EL (cell line): ENCODE measurements around the gene SHC2.
"Not testable (repeated sequence)": the region's sequence is repeated elsewhere in the genome, so short reads cannot be mapped to it uniquely, and the experiment has no call there.

Experiments used
- DNase-seq: peaks from one replicate; pipeline ENCODE4 v3.0.0-alpha.2; 2016

Gene SHC2

DNA sequence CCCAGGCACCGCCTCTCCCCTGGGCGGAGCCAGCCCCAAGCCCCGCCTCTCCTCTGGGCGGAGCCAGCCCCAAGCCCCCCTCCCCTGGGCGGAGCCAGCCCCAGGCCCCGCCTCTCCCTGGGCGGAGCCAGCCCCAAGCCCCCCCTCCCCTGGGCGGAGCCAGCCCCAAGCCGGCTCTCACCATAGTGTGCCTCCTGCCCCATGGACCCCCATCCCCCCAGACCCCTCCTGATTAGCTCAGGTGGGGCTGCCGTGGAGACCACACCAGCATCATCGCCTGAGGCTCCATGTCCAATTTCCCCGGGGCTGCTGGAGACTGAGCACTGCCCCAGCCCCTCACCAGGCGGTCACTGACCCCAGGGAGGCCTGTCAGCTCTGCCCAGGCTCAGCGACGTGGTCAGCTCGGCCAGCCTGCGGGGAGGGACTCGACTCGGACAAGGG lies 31.3 kb upstream of the SHC2 start:
- no peak for DNase-seq

DNA sequence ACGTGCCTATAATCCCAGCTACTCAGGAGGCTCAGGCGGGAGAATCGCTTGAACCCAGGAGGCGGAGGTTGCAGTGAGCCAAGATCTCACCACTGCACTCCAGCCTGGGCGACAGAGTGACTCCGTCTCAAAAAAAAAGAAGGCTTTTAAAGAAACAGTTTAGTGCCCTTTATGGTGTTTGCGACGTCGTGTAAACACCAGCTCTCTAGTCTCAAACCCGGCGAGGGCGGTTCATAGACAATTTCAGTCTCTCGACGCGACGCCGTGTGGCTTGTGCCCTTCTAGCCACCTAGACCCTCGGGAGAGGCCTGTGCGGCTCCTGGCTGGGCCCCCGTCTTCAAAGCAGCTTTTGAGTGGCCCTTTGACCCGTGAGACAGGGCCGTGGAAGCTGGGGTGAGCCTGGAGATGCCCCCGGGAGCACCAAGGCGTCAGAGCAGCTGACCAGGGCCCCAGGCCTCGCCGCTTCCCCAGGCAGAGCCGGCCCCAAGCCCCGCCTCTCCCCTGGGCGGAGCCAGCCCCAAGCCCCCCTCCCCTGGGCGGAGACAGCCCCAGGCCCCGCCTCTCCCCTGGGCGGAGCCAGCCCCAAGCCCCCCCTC lies 30.4 kb upstream of the SHC2 start:
- DNase-seq: no peak

DNA sequence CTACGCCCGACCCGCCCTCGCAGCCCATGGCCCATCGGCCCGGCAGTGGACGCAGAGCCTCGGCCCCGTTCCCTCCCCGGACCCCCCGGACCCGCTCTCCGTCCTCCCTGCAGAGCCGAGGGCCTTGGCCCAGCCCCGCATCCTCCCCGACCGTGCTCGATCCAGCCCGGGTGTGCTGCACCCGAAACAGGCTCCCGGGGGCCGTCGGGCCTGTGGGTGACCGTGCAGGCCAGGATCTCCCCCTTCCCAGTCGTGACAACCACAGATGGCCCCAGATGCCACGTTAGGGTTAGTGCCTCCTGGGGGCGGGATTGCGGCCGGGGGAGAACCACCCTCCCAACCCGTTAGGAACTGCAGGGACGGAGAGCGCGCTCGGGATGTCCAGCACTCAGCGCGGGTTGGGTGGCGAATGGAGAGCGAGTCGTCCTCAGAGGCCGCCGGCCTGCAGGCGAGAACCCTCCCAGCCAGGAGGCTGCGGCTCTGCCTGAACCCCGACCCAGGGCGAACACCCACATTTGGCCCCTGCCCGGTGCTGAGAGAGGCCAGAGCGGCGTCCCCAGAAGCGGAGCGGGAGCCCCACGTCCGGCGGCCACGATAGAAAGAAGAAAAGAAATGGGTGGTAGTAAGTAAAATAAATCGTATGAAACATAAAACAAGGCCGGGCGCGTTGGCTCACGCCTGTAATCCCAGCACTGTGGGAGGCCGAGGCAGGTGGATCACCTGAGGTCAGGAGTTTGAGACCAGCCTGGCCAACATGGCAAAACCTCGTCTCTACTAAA lies 28.8 kb upstream of the SHC2 start:
- peak; percentile 18 for DNase-seq

DNA sequence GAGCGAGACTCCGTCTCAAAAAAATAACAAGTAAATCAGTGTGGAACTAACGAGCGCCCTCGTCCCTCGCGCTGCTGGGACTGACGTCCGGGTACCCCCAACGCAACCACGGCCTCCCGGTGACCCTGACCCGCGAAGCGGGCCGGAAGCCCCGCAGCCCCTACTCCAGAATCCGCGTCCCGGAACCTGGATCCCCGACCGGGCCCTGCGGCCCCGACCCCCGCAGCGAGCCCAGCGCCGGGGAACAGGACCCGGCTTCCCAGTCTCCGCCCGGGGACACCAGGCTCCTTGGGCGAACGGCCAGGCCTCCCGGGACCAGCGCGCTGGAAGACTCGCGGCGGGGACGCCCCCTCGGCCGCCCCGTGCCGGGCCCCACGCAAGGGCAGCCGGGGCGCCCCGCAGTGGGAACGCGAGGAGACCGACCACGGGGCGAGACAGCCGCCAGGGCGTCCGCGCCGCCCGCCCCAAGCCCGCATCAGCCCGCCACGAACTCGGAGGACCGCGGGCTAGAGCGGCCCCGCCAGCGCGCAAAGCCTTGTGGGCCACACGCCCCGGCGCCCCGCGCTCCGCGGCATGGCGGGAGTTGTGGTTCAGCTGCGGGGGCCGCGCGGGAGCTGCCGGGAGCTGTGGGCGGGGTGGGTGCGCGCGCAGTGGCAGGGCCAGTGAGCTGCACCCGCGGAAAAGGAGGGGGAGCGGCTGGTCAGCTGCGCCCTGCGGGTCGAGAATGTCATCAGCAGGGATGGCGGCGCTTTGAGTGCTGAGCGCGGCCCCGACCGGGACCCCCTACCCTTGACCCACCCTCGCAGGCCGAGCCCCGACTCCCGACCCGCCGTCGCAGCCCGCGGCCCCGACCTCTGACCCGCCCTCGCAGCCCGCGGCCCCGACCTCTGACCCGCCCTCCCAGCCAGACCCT lies 27.9 kb upstream of the SHC2 start:
- DNase-seq: peak; percentile 93

DNA sequence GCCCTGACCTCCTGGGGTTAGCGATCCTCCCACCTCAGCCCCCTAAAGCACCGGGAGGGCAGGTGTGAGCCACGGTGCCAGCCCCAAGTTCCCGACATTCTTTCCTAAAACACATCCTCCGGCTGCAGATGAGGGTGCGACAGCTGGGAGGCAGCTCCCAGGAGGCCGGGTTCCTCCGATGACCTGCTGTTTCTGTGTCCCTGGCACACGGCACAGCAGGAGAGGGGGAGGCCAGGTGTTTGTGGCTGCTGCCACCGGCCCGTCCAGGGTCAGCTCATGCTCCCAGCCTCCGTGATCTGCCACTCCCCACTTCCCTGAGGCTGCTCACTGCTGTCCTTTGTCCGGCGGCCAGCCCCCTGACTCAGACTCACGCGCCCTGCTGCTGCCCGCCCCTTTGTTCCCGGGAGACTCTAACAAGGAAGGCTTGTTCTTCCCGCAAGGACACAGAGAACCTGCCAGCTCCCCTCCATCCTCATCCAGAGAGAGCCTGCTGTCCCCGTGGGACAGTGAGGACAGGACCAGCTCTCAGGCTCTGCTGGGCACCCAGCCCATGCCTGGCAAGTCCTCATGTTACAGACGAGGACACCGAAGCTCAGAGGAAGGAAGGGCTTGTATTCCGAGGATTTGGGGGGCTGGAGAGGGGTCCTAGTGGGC lies 24.9 kb upstream of the SHC2 start:
- DNase-seq: peak; percentile 60

DNA sequence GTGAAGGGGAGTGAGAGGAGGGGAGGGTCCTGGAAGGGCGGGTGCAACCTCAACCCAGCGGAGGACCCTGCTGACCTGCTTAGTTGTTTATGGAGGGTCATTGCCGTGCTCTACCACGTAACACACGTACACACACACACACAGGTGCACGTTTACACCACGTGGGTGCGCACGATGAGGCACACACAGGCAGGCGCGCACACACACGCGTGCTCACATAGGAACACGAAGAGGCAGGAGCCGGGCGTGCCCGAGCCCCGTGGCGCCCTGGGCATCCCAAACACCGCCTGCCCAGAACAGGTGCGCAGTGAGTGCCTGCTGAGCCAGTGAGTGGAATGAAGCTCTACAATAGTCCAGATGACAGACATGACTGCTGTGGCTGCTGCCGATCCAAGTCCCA lies 24.2 kb upstream of the SHC2 start:
- DNase-seq: no peak

DNA sequence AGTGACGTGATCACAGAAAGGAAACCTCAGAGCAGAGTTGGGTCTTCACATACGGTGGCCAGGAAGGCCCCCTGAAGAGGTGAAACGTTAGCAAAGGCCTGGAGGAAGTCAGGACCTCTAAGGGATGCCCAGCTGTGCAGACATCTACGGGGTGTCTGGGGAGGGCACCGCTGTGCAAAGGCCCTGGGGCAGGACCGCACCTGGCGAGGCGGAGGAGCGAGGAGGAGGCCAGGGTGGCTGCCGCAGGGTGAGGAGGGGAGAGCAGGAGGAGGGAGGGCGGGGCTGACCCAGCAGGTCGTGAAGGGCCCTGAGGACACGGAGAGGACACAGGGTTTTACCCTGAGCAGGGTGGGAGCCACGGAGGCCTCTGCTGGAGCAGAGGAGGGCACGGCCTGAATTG lies 23.7 kb upstream of the SHC2 start:
- DNase-seq: no peak

DNA sequence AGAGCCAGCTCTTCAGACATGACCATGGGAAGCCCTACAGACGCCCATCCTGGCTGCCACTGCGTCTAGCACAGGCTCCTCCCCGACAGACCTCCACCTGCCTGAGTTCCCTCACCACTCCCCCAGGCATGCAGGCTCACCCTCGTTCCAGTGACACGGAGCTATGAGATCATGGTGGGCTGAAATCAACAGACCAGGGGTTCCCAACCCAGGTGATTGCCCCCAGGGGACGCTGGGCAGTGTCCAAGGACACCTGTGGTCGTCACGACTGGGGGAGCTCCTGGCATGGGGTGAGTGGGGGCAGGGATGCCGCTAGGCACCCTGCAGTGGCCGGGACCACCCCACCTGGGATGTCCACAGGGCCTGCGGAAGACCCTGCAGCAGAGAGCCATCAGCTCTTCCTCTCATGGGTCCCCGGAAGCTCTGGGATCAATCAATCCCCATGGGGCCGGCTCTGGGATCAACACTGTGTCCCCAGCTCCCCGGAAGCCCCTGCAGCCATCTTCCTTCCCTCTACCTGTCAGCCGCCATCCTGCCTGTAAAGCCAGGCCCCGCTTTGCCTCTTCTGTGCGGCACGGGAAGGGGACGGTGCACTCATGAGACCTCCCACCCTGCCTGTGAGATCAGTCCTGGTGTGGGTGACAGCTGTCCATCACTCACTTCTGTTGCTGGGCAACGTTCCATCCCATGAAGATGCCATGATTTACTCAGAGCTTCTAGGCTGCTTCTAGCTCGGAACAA lies 22.7 kb upstream of the SHC2 start:
- no peak for DNase-seq

DNA sequence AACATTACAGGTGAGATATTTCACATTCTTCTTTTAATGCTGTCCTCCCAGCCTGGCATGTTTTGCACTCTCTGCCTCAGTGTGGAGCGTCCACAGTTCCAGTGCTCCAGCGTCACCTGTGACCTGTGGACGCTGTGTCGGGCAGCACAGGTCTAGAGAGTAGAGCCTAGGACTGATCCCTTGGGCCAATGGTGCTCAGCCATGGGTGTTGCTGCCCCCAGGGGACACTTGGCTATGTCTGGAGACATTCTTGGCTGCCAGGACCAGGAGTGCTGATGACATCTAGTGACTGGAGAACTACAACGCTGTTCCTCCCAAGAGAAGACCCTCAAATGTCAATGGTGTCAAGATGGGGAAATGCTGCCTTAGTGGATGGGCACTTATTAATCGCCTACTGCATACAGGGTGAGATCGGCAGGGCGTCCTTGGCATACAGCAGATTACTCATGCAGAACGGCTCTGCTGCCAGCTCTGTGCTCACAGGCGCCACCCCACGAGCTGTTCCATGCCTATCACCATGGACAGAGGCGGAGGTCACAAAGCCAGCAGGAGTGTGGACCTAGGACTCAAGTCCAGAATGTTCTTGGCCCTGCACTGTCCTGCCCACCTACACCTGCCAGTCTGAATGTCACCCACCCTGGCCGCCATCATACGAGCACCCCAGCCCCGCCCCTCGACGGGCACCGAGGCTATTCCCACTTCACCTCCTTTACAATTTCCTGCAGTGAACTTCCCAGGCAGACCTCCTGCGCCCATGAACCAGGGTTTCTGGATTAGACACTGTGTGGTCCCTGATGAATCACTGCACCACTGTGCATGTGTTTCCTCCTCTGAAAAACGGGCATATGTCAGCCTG lies 21.6 kb upstream of the SHC2 start:
- peak; percentile 40 for DNase-seq

DNA sequence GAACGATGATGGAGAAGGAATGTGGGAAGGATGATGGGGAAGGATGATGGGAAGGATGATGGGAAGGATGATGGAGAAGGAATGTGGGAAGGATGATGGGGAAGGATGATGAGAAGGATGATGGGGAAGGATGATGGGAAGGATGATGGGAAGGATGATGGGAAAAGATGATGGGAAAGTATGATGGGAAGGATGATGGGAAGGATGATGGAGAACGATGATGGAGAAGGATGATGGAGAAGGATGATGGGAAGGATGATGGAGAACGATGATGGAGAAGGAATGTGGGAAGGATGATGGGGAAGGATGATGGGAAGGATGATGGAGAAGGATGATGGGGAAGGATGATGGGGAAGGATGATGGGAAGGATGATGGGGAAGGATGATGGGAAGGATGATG lies 20.3 kb upstream of the SHC2 start:
- DNase-seq: not testable (repeated sequence)

DNA sequence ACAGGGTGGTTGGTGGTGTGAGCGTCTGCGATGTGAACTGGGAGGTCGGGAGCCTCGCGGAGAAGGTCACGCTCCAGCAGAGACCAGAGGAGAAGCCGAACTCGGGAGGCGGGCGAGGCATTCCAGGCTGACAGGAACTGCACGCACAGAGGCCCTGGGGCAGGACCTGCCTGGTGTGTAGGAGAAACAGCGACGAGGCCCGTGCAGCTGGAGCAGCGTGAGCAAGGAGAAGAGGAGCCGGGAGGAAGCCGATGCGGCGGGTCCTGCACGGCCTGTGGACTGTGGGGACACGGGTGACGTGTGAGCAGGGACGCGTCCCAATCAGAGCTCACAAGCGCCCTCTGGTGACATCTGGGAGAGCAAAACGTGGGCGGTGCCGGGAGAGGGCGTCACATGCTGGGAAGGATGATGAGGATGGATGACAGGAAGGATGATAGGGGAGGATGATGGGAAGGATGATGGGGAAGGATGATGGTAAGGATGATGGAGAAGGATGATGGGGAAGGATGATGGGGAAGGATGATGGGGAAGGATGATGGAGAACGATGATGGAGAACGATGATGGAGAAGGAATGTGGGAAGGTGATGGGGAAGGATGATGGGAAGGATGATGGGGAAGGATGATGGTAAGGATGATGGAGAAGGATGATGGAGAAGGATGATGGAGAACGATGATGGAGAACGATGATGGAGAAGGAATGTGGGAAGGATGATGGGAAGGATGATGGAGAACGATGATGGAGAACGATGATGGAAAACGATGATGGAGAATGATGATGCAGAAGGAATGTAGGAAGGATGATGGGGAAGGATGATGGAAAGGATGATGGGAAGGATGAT lies 19.4 kb upstream of the SHC2 start:
- DNase-seq: no peak

DNA sequence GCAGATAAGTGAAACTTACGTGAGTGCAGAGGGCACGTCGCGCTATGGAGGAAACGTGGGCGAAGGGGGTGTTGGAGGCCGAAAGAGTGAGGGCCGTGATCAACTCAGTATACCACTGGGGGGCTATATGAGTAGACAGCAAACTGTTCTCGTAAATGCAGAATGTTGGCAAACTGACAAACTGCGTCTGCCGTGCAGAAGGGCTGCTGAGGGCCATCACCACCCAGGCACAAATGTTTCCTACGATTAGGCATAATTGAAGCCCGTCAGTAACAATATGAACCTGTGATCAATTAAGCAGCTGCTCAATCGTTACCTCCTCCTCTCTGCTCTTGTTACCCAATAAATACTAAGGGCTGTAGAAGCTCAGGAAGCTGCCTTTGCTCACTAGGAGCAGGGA lies 18.1 kb upstream of the SHC2 start:
- DNase-seq: no peak

DNA sequence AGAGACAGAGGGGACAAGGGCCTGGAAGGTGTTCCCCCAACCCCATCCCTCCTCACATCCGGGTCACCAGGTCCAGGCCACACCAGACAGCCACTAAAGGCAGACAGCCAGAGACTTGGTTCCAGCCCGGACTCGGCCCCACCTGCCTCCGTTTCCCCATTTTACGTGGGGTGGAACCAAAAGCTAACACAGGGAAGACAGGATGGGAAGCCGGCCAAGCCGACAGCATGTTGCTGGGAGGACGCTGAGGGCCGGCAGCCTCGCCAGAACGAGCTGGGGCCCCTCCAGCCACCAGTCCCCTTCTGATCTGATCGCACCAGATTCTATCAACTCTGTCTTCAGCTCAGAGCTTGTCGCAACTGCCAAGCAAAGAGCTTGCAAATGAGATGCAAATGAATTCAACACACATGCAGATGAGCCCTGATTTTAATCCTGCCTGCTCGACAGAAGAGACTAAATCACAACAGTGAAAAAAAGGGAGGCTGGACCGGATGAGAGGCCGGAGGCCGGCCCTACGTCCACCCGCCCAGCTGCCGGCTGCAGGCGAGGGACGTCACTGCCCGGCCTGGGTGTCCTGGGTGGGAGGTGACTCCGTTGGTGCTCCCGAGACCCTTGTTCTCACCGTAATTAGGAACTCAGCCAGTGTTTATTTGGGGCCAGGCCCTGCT lies 17.5 kb upstream of the SHC2 start:
- DNase-seq: no peak

DNA sequence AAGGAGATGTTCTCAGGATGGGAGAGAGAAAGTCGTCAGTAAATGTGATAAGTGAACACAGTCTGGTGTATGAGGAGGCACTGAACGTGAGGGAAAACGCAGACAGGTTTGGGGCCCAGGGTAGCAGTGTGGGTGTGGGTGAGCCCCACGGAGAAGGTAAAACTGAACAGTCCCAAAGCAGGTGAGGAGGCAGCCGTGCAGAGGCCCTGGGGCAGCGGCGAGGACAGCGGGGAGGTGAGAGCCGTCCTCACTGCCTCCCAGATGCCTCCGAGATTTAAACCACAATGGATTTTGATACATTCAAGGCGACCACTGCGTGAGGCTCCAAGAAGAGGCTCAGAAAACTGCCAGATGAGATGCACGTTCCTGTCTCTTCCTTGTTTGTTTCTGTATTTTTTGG lies 14.5 kb upstream of the SHC2 start:
- no peak for DNase-seq

DNA sequence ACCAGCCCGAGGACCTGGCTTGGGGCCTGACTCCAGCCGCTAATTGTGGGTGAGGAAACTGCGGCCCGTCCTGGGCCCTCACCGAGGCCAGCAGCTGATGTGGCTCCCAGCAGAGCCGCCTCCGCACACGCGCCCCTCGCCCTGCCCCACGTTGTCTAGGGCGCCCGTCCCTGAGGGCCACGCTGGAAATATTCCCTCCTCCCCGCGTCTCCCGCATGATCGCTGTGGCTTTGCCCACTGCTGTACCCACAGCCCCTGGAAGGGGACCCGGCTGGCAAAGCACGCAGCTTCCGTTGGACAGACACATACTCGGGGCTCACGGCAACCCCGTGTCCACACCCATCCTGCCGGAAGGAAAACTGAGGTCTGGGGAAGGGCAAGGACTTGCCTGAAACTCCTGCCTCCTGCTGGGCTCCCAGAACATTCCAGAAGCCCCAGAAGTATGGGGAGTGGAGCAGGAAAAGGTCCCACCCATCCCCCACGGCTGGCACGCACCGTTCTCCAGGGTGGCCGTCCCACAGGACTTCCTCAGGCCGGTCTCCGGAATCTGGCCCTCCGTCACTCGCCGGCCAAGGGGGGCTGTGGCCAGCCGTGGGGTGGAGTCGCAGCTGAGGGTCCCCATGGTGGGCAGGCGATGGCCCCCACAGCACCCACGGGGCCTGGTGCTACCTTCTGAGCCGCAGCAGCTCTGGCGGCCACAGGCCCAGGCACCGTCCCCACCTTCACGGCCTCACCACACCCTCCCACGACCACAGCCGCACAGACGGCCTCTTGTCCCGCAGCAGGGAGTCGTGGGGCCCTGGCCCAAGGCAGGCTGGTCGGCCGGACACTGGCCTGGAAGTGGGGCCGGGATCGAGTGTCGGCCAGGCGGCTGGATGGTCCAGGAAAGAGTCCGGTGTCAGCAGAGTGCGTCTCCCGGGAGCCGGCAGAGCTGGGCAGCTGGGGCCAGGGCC lies 13.6 kb upstream of the SHC2 start:
- no peak for DNase-seq

DNA sequence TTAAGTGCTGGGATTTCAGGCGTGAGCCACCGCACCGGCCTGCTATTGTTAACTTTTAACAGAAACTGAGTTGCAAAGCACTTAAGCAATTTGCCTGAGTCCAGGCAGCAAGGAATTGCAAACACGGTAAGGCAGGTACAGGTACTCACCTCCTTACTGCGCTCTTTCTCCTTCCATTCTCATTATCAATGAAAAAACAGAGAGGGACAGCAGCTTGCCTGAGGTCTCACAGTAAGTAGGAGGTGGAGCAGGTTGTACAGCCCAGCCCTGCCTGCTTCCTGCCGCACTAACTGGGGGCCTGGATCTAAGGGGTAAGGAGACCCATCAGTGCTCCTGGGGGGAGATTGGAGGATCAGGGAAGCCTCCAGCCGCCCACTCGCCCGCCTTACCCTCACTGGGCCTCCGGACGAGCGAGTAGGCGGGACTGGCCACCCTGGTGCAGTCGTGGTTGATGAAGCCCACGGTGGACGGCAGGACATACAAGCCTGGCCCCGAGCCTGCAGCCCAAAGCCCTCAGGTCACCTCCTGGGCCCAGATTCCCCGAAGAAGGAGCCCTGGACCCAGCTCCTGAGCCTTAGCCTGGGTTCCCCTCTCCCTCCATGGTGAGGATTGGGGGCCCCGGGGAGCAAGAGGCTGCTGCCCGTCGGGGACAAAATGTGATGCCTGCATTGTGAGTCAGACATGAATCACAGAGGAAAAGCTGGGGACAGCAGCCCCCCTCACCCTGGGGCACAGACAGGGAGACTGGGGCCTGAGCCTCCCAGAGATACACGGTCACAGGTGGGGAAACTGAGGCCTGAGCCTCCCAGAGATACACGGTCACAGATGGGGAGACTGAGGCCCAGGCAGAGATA lies 11.4 kb upstream of the SHC2 start:
- DNase-seq: peak; percentile 57

DNA sequence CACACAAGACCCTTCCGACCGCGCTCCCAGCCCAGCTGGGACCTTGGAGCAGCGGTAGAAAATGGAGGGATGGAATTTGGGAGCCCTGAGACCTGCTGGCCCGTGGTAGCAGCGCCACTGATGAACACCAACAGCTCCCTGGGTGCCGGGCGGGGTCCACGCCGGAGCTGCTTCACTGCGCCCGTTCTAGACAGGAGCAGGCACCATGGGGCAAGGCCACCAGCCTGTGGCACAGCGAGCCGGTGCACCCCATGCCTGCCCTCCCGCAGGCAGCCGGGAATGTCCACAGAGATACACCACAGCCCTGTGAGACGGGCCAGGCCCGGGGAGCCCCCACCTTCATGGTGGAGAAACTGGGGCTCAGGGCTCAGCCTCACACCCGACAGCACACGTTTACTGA lies 9.9 kb upstream of the SHC2 start:
- no peak for DNase-seq

DNA sequence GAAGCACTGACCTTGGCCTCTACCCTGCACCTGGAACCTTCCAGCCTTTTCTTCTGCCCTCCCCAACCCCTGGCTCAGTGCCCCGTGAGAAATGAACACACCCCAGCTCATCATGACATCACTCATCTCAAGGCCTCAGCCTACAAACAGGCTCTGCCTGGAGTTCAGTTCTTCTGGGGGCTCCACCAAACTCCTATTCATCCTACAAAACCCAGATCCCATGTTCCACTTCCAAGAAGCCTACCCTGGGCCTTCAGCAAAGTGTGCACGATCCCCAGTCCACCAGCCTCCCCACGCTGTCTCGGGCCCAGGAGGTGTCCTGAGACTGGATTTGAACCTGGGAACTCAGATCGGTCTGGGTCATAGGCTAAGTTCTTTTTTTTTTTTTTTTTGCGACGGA lies 9.0 kb upstream of the SHC2 start:
- no peak for DNase-seq
